DOHH2 (cell line): ENCODE measurements around the gene ZNF135.

ENCODE experiments used
- CTCF ChIP-seq: fragments of 200-600 bp; sonication (generic); IDR thresholded peaks from one replicate; pipeline ENCODE4 v1.5.1; 2014; ENCODE audit warnings: antibody characterized with exemption, mild to moderate bottlenecking, low read depth, low read length; ENCODE audit not compliant: poor library complexity, severe bottlenecking
- EZH2phosphoT487 ChIP-seq: fragments of 200-600 bp; sonication (generic); IDR thresholded peaks from 2 replicates; pipeline ENCODE4 v1.6.1; 2017; ENCODE audit warnings: borderline replicate concordance, mild to moderate bottlenecking, antibody characterized with exemption, low read length, moderate library complexity, mixed read lengths

- no peak for TF ChIP-seq CTCF
- no peak for TF ChIP-seq EZH2phosphoT487
These were observed 23.2 kb upstream of the ZNF135 start for GRCh38 chr19:58035863-58036262.
